ENCODE data around the gene KIF13A.

DNA sequence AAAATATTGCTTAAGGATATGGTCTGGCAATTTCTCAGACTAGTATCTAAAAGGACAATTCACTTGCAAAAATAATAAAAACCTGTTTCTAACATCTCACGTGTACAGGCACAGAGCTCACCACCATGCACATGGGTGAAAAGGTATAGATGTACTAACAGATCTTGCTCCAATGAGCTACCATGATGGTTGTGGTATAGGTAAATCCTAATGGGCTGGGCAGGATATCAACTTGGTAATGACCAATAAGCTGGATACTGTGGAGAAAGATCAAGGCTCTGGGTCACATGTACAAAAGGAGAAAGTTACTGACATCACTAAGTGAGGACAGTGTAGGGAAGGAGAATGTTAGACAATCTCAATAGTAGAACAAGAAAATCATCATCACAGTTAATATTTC lies 169.7 kb downstream of the KIF13A start:
- TF ChIP-seq, protein P1, sequence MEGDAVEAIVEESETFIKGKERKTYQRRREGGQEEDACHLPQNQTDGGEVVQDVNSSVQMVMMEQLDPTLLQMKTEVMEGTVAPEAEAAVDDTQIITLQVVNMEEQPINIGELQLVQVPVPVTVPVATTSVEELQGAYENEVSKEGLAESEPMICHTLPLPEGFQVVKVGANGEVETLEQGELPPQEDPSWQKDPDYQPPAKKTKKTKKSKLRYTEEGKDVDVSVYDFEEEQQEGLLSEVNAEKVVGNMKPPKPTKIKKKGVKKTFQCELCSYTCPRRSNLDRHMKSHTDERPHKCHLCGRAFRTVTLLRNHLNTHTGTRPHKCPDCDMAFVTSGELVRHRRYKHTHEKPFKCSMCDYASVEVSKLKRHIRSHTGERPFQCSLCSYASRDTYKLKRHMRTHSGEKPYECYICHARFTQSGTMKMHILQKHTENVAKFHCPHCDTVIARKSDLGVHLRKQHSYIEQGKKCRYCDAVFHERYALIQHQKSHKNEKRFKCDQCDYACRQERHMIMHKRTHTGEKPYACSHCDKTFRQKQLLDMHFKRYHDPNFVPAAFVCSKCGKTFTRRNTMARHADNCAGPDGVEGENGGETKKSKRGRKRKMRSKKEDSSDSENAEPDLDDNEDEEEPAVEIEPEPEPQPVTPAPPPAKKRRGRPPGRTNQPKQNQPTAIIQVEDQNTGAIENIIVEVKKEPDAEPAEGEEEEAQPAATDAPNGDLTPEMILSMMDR (IDR thresholded peaks at IDR 0.05) = no peak
- no peak for TF ChIP-seq POLR2A (IDR thresholded peaks at IDR 0.05)

All from Peyer's patch (tissue), 4 donors.